Ovary (tissue), 9 donors: Measurements from ENCODE around the gene RPLP2. TPM values are rescaled to one million over a fixed set of nuclear protein-coding genes. Genes with fewer than 3 reads are reported as not detected.

Experiments
- DNase-seq, 5 donors: peaks; one replicate each; pipeline ENCODE4 v3.0.0-alpha.2; 2019 to 2020
- H3K27ac ChIP-seq, 2 donors: fragments of 200-600 bp; one replicate each; pipeline versions ENCODE4 v1.5.1 to v1.8.0; 2019 to 2022
- H3K27me3 ChIP-seq: fragments of 200-600 bp; one replicate; pipeline ENCODE4 v1.8.0; 2022
- H3K36me3 ChIP-seq: fragments of 200-600 bp; sonication (generic); one replicate; pipeline ENCODE4 v1.5.1; 2019
- H3K4me1 ChIP-seq: one replicate; pipeline ENCODE4 v1.8.1; 2013; ENCODE audit warnings: mild to moderate bottlenecking, moderate library complexity; ENCODE audit not compliant: insufficient read depth
- H3K4me3 ChIP-seq: fragments of 200-600 bp; sonication (generic); one replicate; pipeline ENCODE4 v1.5.1; 2017
- H3K9me3 ChIP-seq, 2 donors: fragments of 200-600 bp in 1 of 2; sonication (generic) in 1 of 2; one replicate each; pipeline versions ENCODE4 v1.5.1 to v1.8.1; 2013 to 2019; ENCODE audit warnings: mild to moderate bottlenecking in 1 of 2, moderate library complexity in 1 of 2
- CTCF ChIP-seq, 3 donors: fragments of 450-650 bp in 2 of 3; fragments of 200-600 bp in 1 of 3; IDR thresholded peaks; one replicate each; pipeline versions ENCODE4 v1.5.1 to v1.8.0; 2016 to 2022; ENCODE audit warnings: antibody characterized with exemption in 3 of 3, mild to moderate bottlenecking in 1 of 3
- EP300 ChIP-seq: sonication (generic); formaldehyde crosslinking; IDR thresholded peaks from one replicate; pipeline ENCODE4 v1.6.1; 2017; ENCODE audit warnings: antibody characterized with exemption
- POLR2A ChIP-seq: fragments of 450-650 bp; IDR thresholded peaks from one replicate; pipeline ENCODE4 v1.6.1; 2017; ENCODE audit warnings: antibody characterized with exemption, mild to moderate bottlenecking, moderate library complexity
- WGBS, 3 donors: extraction: QIAGEN DNeasy Blood & Tissue Kit in 1 of 3; methylation state at CpG; one replicate each; pipeline versions ENCODE4 v1.1.5 to v1.1.7; 2013 to 2017; 5-methylcytosine and 5-hydroxymethylcytosine counted together
- intact Hi-C, 4 donors: fragments of 100-400 bp; cut with DNase I; formaldehyde crosslinking; loops; one replicate each; pipeline versions ENCODE4 v1.11.0 to v1.15.1; 2022 to 2023
- polyA plus RNA-seq, 2 donors: library from polyadenylated mRNA; stranded (reverse); fragments of 200-250 nt in 1 of 2; fragments of 350-450 nt in 1 of 2; fragmentation: Illumina TruSeq in 1 of 2; extraction: RNeasy Lipid Tissue Mini Kit (QIAGEN cat#74804) in 1 of 2; gene quantifications; one replicate each; pipeline ENCODE4 v1.2.3, GENCODE V29; 2013 to 2014
- total RNA-seq, 7 donors: library from RNA; depleted of rRNA in 2 of 7; stranded (reverse); fragments of >200 nt in 2 of 7; fragmentation: NEBNext Ultra II Directional in 3 of 7; extraction: Animal tissue kit (Norgen Biotek cat#: 25700) in 3 of 7; gene quantifications; one replicate each; pipeline versions ENCODE4 v1.1.0 to v1.2.4, GENCODE V29; 2016 to 2023
- donor health status: DM: no; HTN: no; CAD: no; lungs with moderate emphysema.
- donor health status: DM: no; HTN: no; CAD: no.
- donor health status: Bipolar disorder and iron deficiency.
- donor health status: DM: yes; HTN: yes; CAD: no.
- donor health status: DM: no; HTN: no; CAD: no.
- donor health status: DM: yes; HTN: yes; CAD: no.

The RPLP2 gene
- total and polyA plus RNA-seq, 9 donors: 237 to 4,238 (median 2,804) TPM

DNA sequence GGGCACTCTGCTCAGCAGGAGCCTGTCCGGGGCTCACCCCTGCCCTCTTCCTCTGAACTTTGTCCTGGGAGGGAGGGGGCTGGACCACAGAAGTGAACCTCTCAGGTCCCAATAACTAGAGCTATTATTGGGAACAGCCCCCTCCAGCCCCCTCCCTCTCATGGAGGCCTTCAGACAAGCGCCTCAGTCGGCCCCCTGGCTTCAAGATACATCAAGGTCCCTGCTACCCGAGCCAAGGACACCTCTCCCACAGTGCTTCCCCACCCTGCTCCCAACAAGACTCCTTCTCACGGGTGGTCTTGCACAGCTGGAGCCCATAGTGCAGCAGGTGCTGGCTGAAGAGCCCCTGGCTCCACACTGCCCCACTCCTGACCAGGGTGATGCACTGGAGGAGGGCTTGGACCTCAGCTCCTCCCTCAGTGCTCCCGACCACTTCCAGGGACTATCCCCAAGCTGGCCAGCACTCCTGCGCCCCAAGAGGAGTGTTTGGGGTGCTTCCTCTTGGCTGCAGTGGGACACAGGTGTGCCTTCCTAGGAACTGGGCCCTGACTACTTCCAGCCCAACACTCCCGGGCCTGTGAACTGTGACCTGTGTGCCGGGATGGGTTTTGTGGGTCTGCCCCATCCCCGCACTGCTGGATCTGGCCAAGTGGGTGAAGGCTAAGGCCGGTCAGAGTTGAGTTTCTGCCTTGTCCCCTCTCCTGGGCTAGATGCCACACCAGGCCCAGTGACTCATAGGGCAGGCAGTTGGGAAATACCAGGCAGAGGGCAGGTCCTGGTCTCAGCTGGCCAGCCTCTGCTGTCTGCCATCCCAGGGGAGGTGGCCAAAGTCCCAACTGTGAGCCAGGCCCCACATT is 11.1 kb downstream of the RPLP2 start:
- Histone ChIP-seq H3K4me1 (peaks cover 14% of the 10 kb centered on the region), H3K36me3 (peaks cover 2% of the 10 kb centered on the region), H3K9me3 (no peaks in the 10 kb centered on the region), H3K27ac (no peak overlapping the region), H3K4me3 (peak overlapping the region; percentile 86), H3K27me3 (no peaks in the 10 kb centered on the region)
- DNase-seq: peak in 3 of 5 donors; percentile 54 to 61 (median 59)
- TF ChIP-seq POLR2A (no peak), CTCF (IDR thresholded peaks at IDR 0.05) (no peak), EP300 (no peak)
- intact Hi-C loops: no loop called here
- 40 to 50% (median 43%) methylated on average over 11 of the region's 11 CpGs for WGBS, 3 donors

GRCh38 chr11:821512-822371 is 12.0 kb downstream of the RPLP2 start:
- Histone ChIP-seq H3K4me3 (no peak overlapping the region), H3K27ac (no peak overlapping the region), H3K4me1 (peaks cover 14% of the 10 kb centered on the region), H3K27me3 (no peaks in the 10 kb centered on the region), H3K9me3 (no peaks in the 10 kb centered on the region), H3K36me3 (peaks cover 2% of the 10 kb centered on the region)
- intact Hi-C loops: no loop called here
- peak in 2 of 5 donors; percentile 50 to 62 for DNase-seq
- TF ChIP-seq POLR2A (no peak), EP300 (no peak), CTCF (IDR thresholded peaks at IDR 0.05) (no peak)
- 77 to 79% (median 78%) methylated on average over 20 to 22 of the region's 22 CpGs for WGBS, 3 donors

GRCh38 chr11:823441-824291 is 13.9 kb downstream of the RPLP2 start:
- WGBS, 3 donors: 84 to 88% (median 85%) methylated on average over 53 of the region's 53 CpGs
- intact Hi-C loops: no loop called here

More at GRCh38 chr11:823441-824291, 13.9 kb downstream of the RPLP2 start:
- Histone ChIP-seq H3K27ac (no peak overlapping the region), H3K9me3 (no peaks in the 10 kb centered on the region), H3K4me3 (no peak overlapping the region), H3K4me1 (peaks cover 14% of the 10 kb centered on the region), H3K27me3 (no peaks in the 10 kb centered on the region), H3K36me3 (peaks cover 2% of the 10 kb centered on the region)
- no peak for DNase-seq
- no peak for TF ChIP-seq POLR2A
- TF ChIP-seq CTCF (IDR thresholded peaks at IDR 0.05): no peak
- TF ChIP-seq EP300: no peak
